Mesodermal cell (in vitro differentiated cells): ENCODE measurements around the gene CLEC10A.

Source experiments
- H3K27ac ChIP-seq: 2 replicates; pipeline ENCODE4 v1.7.0; 2013; ENCODE audit warnings: mild to moderate bottlenecking, low read depth, low read length, moderate library complexity; ENCODE audit not compliant: severe bottlenecking
- H3K36me3 ChIP-seq: 2 replicates; pipeline ENCODE4 v1.7.1; 2013; ENCODE audit warnings: mild to moderate bottlenecking, low read length, moderate library complexity; ENCODE audit not compliant: control insufficient read depth, insufficient read depth
- H3K4me1 ChIP-seq: one replicate; pipeline ENCODE4 v1.7.1; 2013; ENCODE audit warnings: mild to moderate bottlenecking, low read length; ENCODE audit not compliant: insufficient read depth, control insufficient read depth, poor library complexity, severe bottlenecking
- H3K4me3 ChIP-seq: 2 replicates; pipeline ENCODE4 v1.7.0; 2013; ENCODE audit warnings: low read length, control low read depth, mild to moderate bottlenecking; ENCODE audit not compliant: insufficient read depth, poor library complexity, severe bottlenecking; ENCODE audit errors: extremely low read depth
- H3K9me3 ChIP-seq: 2 replicates; pipeline ENCODE4 v1.7.1; 2013; ENCODE audit warnings: mild to moderate bottlenecking, low read length, moderate library complexity; ENCODE audit not compliant: control insufficient read depth
- WGBS, 2 experiments: methylation state at CpG; one replicate each; pipeline ENCODE4 v1.1.5; 2013; ENCODE audit warnings: missing lambda C conversion rate in 2 of 2; ENCODE audit not compliant: insufficient coverage in 2 of 2; 5-methylcytosine and 5-hydroxymethylcytosine counted together

CLEC10A gene

GRCh38 chr17:7114875-7115614 is 35.0 kb upstream of the CLEC10A start:
- Histone ChIP-seq H3K4me3 (no peak overlapping the region), H3K27ac (no peak overlapping the region), H3K9me3 (no peaks in the 10 kb centered on the region), H3K4me1 (no peaks in the 10 kb centered on the region), H3K36me3 (no peaks in the 10 kb centered on the region)
- WGBS, 2 experiments = 85 to 86% methylated on average over 10 to 16 of the region's 19 CpGs

- H3K4me1 ChIP-seq = peaks cover 5% of the 10 kb centered on the region
- H3K27ac ChIP-seq = no peak within 1 kb of the TSS
- H3K9me3 ChIP-seq = no peaks in the 10 kb centered on the region
- WGBS, 2 experiments = 87 to 90% methylated on average over 9 to 11 of the region's 14 CpGs
- H3K4me3 ChIP-seq = no peak within 1 kb of the TSS
- H3K36me3 ChIP-seq = no peaks in the 10 kb centered on the region
Measured at GRCh38 chr17:7114241-7114874, 34.3 kb upstream of the CLEC10A start, which contains the start of gene ASGR2. Gene ASGR2 (minus strand): TSS chr17:7114822. CDS start chr17:7114240, 582 bp downstream.

- Histone ChIP-seq H3K9me3 (no peaks in the 10 kb centered on the region), H3K36me3 (no peaks in the 10 kb centered on the region), H3K27ac (no peak overlapping the region), H3K4me3 (no peak overlapping the region), H3K4me1 (peaks cover 5% of the 10 kb centered on the region)
- 92 to 93% methylated on average over 11 to 12 of the region's 15 CpGs for WGBS, 2 experiments
Measured at GRCh38 chr17:7113273-7114071, 33.4 kb upstream of the CLEC10A start.

GRCh38 chr17:7112510-7113108 is 32.6 kb upstream of the CLEC10A start:
- Histone ChIP-seq H3K4me3 (no peak overlapping the region), H3K36me3 (no peaks in the 10 kb centered on the region), H3K9me3 (no peaks in the 10 kb centered on the region), H3K4me1 (peaks cover 5% of the 10 kb centered on the region), H3K27ac (no peak overlapping the region)
- WGBS, 2 experiments = 72 to 93% methylated on average over 5 to 9 of the region's 10 CpGs

- H3K36me3 ChIP-seq = no peaks in the 10 kb centered on the region
- no peak overlapping the region for H3K27ac ChIP-seq
- H3K4me3 ChIP-seq = no peak overlapping the region
- no peaks in the 10 kb centered on the region for H3K9me3 ChIP-seq
- H3K4me1 ChIP-seq = peaks cover 5% of the 10 kb centered on the region
- 73 to 79% methylated on average over 10 of the region's 12 CpGs for WGBS, 2 experiments
Measured at GRCh38 chr17:7111784-7112509, 31.9 kb upstream of the CLEC10A start.

- WGBS, 2 experiments = 60 to 75% methylated on average over 5 to 7 of the region's 11 CpGs
- Histone ChIP-seq H3K9me3 (no peaks in the 10 kb centered on the region), H3K27ac (no peak overlapping the region), H3K36me3 (no peaks in the 10 kb centered on the region), H3K4me1 (peaks cover 5% of the 10 kb centered on the region), H3K4me3 (no peak overlapping the region)
Measured at GRCh38 chr17:7110617-7111306, 30.7 kb upstream of the CLEC10A start.

GRCh38 chr17:7109461-7110322 is 29.6 kb upstream of the CLEC10A start:
- no peak overlapping the region for H3K4me3 ChIP-seq
- H3K36me3 ChIP-seq = no peaks in the 10 kb centered on the region
- H3K4me1 ChIP-seq = peaks cover 5% of the 10 kb centered on the region
- H3K27ac ChIP-seq = no peak overlapping the region
- no peaks in the 10 kb centered on the region for H3K9me3 ChIP-seq
- 85 to 91% methylated on average over 8 to 10 of the region's 10 CpGs for WGBS, 2 experiments

GRCh38 chr17:7108981-7109380 is 28.9 kb upstream of the CLEC10A start:
- H3K4me1 ChIP-seq = peaks cover 5% of the 10 kb centered on the region
- no peak overlapping the region for H3K27ac ChIP-seq
- H3K9me3 ChIP-seq = no peaks in the 10 kb centered on the region
- 81 to 92% methylated on average over 5 to 8 of the region's 9 CpGs for WGBS, 2 experiments
- no peak overlapping the region for H3K4me3 ChIP-seq
- no peaks in the 10 kb centered on the region for H3K36me3 ChIP-seq

GRCh38 chr17:7108560-7108925 is 28.5 kb upstream of the CLEC10A start:
- no peak overlapping the region for H3K4me3 ChIP-seq
- H3K9me3 ChIP-seq = no peaks in the 10 kb centered on the region
- no peaks in the 10 kb centered on the region for H3K36me3 ChIP-seq
- H3K4me1 ChIP-seq = peaks cover 5% of the 10 kb centered on the region
- H3K27ac ChIP-seq = no peak overlapping the region
- 93 to 97% methylated on average over 5 to 10 of the region's 10 CpGs for WGBS, 2 experiments
